GM19193 (cell line): ENCODE data around the gene TAF15.

Experiments
- POLR2A ChIP-seq: IDR thresholded peaks from 4 replicates; pipeline ENCODE4 v1.6.1; 2011; ENCODE audit not compliant: insufficient read depth, insufficient read length; ENCODE audit errors: extremely low read depth

The TAF15 gene

GRCh38 chr17:35841505-35841904, 32.2 kb downstream of the TAF15 start:
- TF ChIP-seq POLR2A: no peak

- no peak for TF ChIP-seq POLR2A
Measured at GRCh38 chr17:35842239-35842638, 33.0 kb downstream of the TAF15 start.

GRCh38 chr17:35843698-35844097, 34.4 kb downstream of the TAF15 start:
- no peak for TF ChIP-seq POLR2A

- TF ChIP-seq POLR2A: no peak
Measured at GRCh38 chr17:35844547-35844946, 35.3 kb downstream of the TAF15 start.

GRCh38 chr17:35846055-35846809, 36.9 kb downstream of the TAF15 start:
- TF ChIP-seq POLR2A: no peak

GRCh38 chr17:35847006-35847405, 37.7 kb downstream of the TAF15 start:
- no peak for TF ChIP-seq POLR2A

- no peak for TF ChIP-seq POLR2A
Measured at GRCh38 chr17:35847633-35848373, 38.5 kb downstream of the TAF15 start.

GRCh38 chr17:35849469-35850348, 40.4 kb downstream of the TAF15 start:
- TF ChIP-seq POLR2A: no peak

GRCh38 chr17:35855965-35856364, 46.7 kb downstream of the TAF15 start:
- no peak for TF ChIP-seq POLR2A

GRCh38 chr17:35856603-35857002, 47.3 kb downstream of the TAF15 start:
- TF ChIP-seq POLR2A: no peak

GRCh38 chr17:35864853-35865252, 55.6 kb downstream of the TAF15 start:
- TF ChIP-seq POLR2A: no peak

- no peak for TF ChIP-seq POLR2A
Measured at GRCh38 chr17:35865412-35866340, 56.4 kb downstream of the TAF15 start.

GRCh38 chr17:35866341-35866950, 57.2 kb downstream of the TAF15 start:
- no peak for TF ChIP-seq POLR2A

- no peak for TF ChIP-seq POLR2A
Measured at GRCh38 chr17:35867574-35867973, 58.3 kb downstream of the TAF15 start.
